Sigmoid colon (tissue), 4 donors: ENCODE results near the gene IL11.

Experiments
- CTCF ChIP-seq, 4 experiments: fragments of 450-650 bp in 3 of 4; fragments of 200-600 bp in 1 of 4; IDR thresholded peaks; one replicate each; pipeline ENCODE4 v1.5.1; 2016 to 2019; ENCODE audit warnings: antibody characterized with exemption in 4 of 4, mild to moderate bottlenecking in 3 of 4, moderate library complexity in 2 of 4
- EP300 ChIP-seq, 4 donors: sonication (generic); formaldehyde crosslinking; IDR thresholded peaks; one replicate each; pipeline ENCODE4 v1.6.1; 2017; ENCODE audit warnings: antibody characterized with exemption in 4 of 4
- POLR2A ChIP-seq, 2 donors: fragments of 450-650 bp; IDR thresholded peaks; one replicate each; pipeline ENCODE4 v1.6.1; 2016; ENCODE audit warnings: antibody characterized with exemption in 2 of 2, mild to moderate bottlenecking in 2 of 2, moderate library complexity in 2 of 2

DNA sequence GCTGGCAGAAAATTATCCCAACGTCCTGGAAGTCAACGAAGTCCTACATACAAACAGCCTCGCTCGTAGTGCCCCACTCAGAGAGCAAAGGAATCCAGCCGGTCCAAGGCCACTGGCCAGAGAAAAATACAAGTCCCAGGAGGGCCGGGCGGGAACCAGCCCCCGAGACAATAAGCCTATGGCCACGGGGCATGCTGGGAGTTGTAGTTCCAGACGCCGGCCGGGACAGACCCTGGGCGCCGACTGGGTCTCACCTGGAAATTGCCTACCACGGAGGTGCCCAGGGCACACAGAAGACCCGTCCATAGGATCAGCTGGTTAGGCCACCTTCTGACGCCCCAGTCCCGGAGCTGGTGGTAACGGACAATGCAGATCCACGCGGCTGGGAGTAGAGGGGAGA, 50.5 kb downstream of the IL11 start:
- TF ChIP-seq EP300 (IDR thresholded peaks at IDR 0.05) = no peak
- no peak for TF ChIP-seq POLR2A (IDR thresholded peaks at IDR 0.05)
- TF ChIP-seq CTCF (IDR thresholded peaks at IDR 0.05) = no peak
